HG03066 (cell line): ENCODE data around the gene ANTXR1.
"Not testable (repeated sequence)": the region's sequence is repeated elsewhere in the genome, so short reads cannot be mapped to it uniquely, and the experiment has no call there.

Experiments
- ATAC-seq: cut with Tn5 transposase; IDR thresholded peaks from one replicate; pipeline ENCODE4 v1.9.1; 2021; ENCODE audit warnings: low read depth; ENCODE audit not compliant: unreplicated experiment

ANTXR1 gene

DNA sequence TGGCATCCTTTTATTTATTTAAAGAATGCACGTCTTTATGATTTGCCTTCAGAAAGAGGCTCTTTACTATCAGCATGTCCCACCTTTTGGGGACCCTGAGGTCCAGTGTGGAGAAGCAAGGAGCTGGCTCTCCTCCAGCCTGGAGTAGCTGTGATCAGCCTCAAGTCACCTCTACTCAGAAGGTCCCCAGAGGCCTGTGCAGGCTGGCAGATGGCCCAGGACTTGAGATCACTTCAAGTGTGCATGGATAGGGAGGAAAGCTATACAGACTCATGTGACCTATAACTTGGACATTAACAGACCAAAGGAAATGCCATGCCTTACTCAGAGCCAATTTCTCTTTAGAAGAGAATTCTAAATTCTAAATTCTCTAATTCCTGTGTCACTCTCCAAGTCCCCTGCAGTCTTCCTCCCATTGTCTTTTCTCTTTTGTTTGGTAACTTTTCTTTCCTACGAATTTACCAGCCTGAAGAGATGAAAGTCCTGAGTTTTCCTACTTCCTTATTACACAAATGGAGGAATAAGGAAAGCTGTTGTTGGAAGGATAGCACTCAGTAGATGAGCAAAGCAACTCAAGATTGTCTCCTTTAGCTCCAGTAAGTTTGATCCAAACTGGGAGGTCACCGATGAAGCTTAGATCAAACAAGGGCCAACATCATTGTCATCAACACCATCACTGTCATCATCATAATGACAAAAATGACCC is 210.1 kb downstream of the ANTXR1 start:
- ATAC-seq, result no peak

DNA sequence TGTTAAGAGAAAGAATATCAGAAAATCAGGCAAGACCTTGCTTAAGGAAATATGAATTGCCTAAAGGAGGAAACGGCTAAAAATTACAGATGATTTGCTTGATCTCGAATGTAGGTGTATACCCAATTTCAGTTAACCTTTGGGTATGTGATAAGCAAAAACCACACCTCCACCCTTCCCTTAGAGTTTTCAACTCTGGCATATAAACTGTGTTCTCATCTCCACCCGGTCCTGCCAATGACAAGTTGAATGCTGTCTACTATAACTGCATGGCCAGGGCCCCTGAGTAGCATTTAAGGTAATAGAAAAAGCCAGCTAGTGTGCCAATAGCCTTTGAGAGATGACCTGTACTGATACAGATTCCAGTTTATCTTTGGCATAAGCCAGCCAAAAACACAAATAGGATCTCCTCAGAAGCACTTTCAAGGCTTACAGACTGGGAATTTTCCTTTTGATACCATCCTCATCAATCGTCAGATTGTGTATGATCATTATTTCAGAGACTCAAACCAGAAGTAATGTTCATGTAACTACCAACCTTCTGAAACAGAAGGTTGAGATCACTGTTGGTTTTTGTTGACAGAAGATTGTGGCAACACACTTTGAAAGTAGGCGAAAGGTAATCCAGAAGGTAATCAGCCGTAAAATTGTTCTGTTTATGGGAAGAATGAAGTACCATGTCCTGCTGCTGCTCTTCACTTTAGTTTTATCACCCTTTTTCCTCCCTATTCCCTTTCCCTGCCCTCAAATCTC is 211.0 kb downstream of the ANTXR1 start:
- no peak for ATAC-seq

DNA sequence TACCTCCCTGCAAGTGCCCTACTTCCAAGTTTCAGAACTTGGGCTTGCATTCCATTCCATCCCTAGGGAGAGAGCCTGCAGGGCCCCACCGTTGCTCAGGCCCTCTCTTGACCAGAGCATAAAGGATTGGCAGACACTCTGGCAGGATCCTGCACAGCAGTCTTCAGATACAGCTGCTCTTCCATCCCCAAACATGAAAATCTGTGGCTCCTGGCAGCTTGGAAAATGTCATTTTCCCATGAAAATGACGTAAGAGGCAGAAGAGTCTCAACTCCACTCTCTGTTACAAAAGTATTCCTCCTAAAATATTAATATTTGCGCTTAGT is 211.5 kb downstream of the ANTXR1 start:
- ATAC-seq, result no peak

DNA sequence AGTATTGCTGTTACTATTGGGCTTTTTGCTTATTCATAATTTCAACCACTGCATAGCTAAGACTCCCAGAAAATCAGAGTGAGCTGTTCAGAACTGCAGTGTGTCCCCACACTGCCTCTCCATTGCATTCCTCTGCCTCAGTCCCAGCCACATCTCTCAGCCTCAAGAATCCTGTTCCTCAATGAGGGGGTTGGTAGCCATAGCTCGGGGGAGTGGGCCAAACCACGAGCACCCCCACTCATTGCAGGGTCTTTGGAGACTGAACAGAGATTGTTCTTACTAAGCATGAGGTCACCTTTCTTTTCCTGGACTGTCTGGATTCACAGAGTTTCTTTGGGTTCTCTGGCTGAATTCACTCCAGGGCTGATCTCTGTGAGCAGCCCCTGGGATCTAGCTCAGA is 213.0 kb downstream of the ANTXR1 start:
- ATAC-seq, result no peak

DNA sequence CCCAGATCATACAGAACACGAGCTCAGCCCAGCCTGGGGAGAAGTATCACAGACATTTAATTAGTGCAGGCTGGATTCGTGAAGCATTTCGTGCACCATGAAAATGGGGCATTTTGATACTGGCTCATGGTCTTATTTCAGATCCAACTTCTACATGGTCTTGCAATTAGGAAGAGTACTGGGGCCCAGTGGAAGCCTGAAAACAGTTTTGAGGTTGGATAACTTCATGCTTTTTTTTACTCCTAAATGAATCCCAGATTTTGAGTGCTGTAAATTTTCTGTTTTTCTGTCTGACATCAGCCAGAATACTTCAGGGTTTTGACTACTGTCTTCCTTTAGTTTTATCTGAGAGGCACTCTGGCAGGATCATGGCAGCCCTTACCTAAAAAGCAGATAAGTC is 213.9 kb downstream of the ANTXR1 start:
- no peak for ATAC-seq

DNA sequence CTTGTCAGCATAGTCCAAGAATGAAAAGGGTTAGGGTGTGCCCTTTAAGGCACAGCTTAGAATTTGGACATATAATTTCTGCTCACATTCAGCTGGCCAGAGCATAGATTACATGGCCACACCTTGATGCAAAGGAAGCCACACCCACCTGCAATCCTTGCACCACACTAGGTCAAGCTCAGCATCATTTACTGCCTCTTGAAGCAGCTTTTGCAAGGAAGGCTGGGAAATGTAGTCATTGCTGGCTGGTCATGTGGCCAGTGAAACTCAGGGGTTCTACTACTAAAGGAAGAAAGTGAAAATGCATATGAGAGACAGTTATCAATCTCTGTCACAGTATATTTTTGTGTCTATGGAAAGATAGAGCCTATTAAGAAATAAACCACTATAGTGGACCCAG is 214.7 kb downstream of the ANTXR1 start:
- no peak for ATAC-seq

DNA sequence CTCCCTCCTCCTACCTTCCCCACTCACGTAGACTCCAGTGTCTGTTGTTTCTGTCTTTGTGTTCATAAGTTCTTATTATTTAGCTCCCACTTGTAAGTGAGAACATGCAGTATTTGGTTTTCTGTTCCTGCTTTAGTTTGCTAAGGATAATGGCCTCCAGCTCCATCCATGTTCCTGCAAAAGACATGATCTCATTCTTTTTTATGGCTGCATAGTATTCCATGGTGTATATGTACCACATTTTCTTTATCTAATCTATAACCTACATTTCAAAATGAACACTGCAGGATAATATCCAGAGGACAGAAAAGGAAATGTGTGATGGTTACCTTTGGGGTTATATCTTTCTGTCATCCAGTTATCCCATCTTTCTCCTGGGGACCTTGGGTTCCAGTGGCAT is 218.0 kb downstream of the ANTXR1 start:
- ATAC-seq, result not testable (repeated sequence)

DNA sequence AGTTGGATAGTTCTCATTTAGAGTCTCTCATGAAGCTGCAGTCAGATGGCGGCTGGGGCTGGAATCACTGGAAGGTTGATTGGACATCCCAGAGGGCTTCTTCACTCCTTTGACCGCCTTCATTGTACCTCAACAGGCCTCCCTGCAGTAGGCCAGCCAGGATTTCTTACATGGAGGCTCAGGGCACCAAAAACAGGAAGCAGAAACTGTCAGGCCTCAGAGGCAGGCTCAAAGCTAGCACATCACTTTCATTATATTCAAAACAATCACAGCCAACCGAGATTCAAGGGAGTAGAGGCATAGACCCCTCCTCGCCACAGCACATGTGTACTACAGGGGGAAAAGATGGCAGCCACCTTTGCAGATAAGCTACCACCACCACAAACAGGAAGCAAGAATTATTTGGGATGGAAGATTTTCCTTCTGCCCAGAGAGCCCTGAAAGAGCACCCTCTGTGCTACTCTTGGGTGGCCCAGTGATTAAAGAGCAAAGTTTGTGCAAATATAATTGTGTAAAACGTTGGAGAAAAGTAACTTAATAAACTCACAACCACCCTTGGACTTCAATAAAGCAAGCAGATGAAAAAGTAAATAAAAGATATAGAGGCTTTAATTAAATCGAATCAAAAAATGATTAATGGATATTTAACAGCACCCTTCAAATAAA is 218.8 kb downstream of the ANTXR1 start:
- no peak for ATAC-seq

DNA sequence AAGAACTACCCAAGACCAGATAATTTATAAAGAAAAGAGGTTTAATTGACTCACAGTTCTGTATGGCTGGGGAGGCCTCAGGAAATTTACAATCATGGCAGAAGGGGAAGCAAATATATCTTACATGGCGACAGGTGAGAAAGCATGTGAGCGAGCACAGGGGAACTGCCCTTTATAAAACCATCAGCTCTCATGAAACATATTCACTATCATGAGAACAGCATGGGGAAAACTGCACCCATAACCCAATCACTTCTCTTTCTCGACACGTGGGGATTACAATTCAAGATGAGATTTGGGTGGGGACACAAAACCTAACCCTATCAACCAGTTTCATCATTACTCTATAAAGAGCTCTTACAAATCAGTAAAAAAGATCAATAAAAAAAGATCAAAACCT is 222.9 kb downstream of the ANTXR1 start:
- ATAC-seq, result not testable (repeated sequence)

DNA sequence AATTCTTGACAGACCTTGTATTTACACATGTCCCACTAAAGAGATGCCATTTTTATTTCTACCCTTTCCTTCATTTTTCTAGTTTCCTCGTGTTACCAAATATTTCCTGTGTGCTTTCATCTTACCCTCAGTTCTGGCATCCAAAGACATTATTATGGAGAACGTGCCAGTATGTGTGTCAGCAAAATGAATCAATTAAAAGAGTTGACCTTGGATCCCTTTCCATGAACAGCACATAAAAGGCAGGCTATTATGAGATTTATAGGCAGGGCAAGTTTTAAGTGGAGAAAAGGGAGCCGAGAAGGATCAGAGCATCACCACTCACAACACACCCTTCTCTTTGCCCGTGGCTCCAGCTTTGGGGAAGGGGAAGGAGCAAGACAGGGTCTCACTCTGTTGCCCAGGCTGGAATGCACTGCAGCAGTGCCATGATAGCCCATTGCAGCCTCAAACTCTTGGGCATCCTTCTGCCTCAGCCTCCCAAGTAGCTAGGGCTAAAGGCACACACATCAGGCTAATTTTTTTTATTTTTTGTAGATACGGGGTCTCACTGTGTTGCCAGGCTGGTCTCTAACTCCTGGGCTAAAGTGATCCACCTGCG is 224.2 kb downstream of the ANTXR1 start:
- no peak for ATAC-seq

DNA sequence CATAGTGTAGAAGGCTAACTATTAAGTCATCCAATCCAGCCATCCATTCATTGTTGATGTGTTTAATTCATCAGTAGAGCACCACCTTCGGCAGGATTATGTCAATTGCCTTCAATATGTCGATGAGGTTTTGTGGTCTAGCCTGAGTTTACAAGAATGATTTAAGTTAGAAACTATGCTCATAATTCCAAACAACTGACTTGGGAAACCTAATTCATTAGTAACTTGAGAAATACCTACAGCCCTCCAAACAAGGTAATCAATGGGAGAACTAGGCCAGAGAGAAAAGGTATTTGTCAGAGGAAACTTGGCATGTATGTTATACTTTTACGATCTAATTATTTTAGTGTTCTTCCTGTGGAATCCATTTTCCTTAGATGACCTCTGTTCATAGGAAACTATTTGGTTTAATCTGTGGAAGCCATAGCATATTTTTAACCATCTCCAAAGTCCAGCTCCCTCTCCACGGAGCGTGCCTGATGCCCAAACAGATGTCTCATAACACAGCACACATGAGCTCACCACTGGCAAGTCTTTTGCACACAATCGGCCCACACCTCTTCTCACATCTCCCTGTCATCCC is 225.6 kb downstream of the ANTXR1 start:
- ATAC-seq, result no peak

DNA sequence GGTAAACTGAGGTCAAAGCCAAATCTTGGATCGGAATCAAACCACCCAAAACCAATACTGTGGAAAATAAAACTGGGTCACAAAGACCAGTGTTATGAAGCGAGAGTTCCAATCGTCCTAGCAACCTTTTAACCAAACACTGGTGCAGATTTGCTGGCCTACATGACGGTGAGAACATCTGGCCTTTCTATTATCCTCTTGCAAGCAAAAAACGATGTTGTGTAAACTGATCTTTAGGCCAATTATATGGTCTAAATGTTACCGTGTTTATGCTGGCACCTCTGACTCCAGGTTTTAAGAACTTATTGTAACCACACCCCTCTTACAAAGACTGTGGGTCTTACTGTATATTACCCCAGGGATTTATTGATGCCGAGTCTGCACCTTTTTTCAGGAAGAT is 228.1 kb downstream of the ANTXR1 start:
- ATAC-seq, result no peak

DNA sequence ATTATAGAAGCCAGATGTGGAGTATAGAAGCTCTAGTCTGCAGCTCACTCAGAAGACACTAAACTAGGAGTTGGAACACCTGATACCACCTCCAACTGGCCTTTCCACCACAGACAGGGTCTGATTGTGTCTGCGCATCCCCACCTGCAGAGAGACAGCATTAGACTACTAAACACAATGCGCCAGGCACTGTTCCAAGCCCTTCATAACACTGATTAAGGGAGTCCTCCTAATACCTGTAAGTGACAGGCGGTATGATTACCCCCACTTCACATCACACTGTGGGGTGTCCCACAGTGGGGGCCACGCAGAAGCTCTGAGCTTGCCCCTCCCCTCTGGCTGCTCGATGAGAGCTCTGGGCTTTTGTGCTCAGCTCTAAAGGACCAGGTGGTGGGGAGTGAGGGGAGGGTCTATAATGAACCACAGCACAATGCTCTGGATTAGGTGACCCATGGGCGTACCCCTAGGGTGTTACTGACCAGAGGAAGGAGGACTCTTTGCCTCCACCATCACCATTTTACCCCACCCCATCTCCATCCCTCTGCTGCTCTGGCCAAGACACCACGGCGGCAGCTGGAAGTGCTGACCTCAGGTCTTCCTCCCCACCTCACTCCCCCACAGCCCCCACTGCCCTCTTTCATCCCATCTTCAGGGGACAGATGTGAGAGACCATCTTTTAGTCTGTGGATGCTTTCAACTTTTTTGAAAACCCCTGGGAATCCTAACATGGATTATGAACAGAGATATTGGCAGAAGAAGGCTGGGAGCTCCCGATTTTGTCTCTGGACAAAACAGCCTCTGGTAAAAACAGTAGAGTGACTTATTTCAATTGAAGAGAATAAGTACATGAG is 228.9 kb downstream of the ANTXR1 start:
- ATAC-seq, result no peak

DNA sequence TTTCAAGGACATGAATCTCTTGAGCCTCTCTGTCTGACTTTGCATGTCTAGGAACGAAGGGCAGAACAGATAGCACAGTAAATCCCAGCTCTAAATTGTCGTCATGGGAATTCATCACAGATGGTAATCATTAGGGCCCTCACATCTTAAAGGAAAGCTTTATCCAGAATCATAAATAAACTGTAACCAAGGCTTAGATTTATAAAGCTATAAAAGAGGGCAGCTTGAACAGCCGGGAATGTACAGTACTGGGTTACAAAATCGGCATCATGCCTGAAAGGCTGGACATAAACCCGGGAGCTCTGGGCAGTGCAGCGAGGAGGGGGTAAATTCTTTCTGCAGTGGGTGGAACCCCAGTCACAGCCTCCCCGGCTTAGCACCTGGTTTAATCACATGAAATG is 229.7 kb downstream of the ANTXR1 start:
- no peak for ATAC-seq

DNA sequence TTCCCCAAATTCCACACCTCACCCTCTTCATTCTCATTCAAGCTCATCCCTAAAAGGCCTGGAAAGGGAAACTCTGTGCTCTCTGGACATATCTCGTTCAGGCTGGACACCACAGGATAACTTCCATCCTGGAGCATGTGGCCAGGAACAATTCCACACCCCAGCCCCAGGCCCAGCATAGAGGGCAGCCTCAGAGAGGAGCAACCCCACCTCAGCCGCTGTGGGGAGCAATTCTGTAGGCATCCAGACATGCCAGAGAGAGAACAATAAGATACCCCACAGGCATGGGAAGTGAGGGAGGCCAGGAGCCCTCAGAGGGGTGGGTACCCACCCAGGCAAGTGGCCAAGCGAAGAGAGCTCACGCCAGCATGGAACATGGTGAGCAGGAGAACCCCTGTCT is 230.7 kb downstream of the ANTXR1 start:
- no peak for ATAC-seq

DNA sequence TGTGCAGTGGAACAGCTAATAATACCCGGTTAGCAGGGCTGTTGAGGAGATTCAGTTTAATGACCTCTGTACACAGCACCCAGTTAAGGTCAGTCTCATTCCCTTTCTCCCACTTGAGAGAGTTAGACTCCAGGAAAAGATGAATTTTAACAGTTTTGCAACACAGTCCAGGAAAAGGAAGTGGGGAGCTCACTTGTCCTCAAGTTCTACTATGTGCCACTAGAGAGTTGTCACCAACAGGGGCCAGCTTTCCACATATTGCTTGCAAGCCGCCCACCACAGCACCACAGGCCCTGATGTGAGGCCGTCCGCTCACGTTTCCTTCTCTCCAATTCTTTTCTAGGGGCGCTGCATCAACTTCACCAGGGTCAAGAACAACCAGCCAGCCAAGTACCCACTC is 231.9 kb downstream of the ANTXR1 start:
- ATAC-seq, result no peak

DNA sequence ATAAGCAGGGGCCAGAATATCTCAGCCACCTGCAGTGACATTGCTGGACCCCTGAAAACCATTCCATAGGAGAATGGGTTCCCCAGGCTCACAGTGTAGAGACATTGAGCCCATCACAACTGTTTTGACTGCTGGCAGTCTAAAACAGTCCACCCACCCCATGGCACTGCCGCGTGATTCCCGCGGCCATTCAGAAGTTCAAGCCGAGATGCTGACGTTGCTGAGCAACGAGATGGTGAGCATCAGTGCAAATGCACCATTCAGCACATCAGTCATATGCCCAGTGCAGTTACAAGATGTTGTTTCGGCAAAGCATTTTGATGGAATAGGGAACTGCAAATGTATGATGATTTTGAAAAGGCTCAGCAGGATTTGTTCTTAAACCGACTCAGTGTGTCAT is 234.6 kb downstream of the ANTXR1 start:
- no peak for ATAC-seq

DNA sequence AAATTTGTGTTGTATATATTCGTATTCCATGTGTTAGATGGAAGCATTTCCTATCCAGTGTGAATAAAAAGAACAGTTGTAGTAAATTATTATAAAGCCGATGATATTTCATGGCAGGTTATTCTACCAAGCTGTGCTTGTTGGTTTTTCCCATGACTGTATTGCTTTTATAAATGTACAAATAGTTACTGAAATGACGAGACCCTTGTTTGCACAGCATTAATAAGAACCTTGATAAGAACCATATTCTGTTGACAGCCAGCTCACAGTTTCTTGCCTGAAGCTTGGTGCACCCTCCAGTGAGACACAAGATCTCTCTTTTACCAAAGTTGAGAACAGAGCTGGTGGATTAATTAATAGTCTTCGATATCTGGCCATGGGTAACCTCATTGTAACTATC is 235.3 kb downstream of the ANTXR1 start:
- ATAC-seq, result no peak

DNA sequence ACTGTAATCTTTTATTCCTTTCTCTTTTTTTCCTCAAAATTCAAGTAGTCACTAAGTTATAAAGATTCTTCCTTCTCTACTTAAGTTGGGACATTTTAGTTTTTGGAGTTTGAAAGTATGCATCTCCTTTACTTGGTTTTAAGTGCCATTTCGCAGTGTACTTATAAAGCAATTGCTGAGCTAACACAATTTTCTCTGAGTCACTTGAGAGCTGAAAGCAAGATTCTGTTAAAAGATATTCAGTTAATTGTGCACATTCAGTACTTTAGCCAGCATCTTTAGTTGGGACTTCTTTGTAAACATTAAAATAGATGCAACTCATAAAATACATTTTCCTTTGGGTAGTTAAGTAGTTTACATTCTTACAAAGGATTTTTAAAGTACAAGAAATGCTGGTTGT is 238.0 kb downstream of the ANTXR1 start:
- ATAC-seq, result no peak

DNA sequence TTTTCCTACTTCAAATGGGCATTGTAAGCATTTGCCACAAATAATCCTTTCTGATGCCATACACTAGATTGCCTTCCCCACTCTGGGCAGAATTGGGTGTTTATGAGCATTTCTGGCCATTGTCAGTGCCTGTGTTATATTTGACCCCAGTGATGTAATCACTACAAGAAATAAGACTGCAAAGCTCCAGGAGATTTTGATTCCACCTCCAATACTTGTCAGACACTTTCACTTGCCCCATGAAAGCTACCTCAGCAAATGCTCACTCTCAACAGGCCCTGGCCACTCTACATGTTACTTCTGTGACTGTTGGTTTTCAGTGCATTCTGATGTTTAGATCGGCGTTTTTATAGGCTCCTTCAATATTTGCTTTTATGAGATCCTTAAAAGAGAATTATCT is 239.0 kb downstream of the ANTXR1 start:
- no peak for ATAC-seq
